Measurements from ENCODE around the gene KYNU.
"Not testable (repeated sequence)": the region's sequence is repeated elsewhere in the genome, so short reads cannot be mapped to it uniquely, and the experiment has no call there.

Gene KYNU

GRCh38 chr2:143063612-143064200 is 186.2 kb downstream of the KYNU start:
- Histone ChIP-seq H3K4me1 (ENCODE audit: control extremely low read depth in 1 of 4, control insufficient read depth in 4 of 4, insufficient read depth in 4 of 4, low read length in 3 of 4) (peaks cover 0 to 6% (median 0%) of the 10 kb centered on the region in 4 experiments), H3K27me3 (replicated peaks in 2 of 5; ENCODE audit: control insufficient read depth in 4 of 5, insufficient read depth in 5 of 5, low read length in 4 of 5) (no peaks in the 10 kb centered on the region), H3K36me3 (ENCODE audit: control insufficient read depth in 4 of 4, insufficient read depth in 4 of 4, low read length in 3 of 4) (no peaks in the 10 kb centered on the region), H3K9me3 (ENCODE audit: control extremely low read depth in 1 of 5, control insufficient read depth in 4 of 5, insufficient read depth in 2 of 5, low read depth in 1 of 5, low read length in 4 of 5) (peaks cover 0 to 5% (median 0%) of the 10 kb centered on the region in 5 experiments), H3K27ac (ENCODE audit: insufficient read depth in 1 of 2, low read depth in 1 of 2, low read length in 2 of 2, poor library complexity in 1 of 2, severe bottlenecking in 2 of 2) (no peak overlapping the region), H3K4me3 (ENCODE audit: control insufficient read depth in 1 of 7, extremely low read depth in 1 of 7, insufficient read depth in 4 of 7, low read depth in 2 of 7, low read length in 6 of 7) (no peak overlapping the region)
- CTCF ChIA-PET: no interaction called here
- POLR2A ChIA-PET: no interaction called here
- WGBS (ENCODE audit: insufficient coverage): no CpG with 5 or more reads among the region's 1 CpG
- no peak for DNase-seq

- H3K4me1 ChIP-seq (ENCODE audit: control extremely low read depth in 1 of 4, control insufficient read depth in 4 of 4, insufficient read depth in 4 of 4, low read length in 3 of 4): peaks cover 0 to 6% (median 2%) of the 10 kb centered on the region in 4 experiments
- no peaks in the 10 kb centered on the region for H3K36me3 ChIP-seq (ENCODE audit: control insufficient read depth in 4 of 4, insufficient read depth in 4 of 4, low read length in 3 of 4)
- DNase-seq: no peak
- WGBS (ENCODE audit: insufficient coverage): no CpG with 5 or more reads among the region's 3 CpGs
- POLR2A ChIA-PET: no interaction called here
- no peaks in the 10 kb centered on the region for H3K27me3 ChIP-seq (replicated peaks in 2 of 5; ENCODE audit: control insufficient read depth in 4 of 5, insufficient read depth in 5 of 5, low read length in 4 of 5)
- H3K27ac ChIP-seq (ENCODE audit: insufficient read depth in 1 of 2, low read depth in 1 of 2, low read length in 2 of 2, poor library complexity in 1 of 2, severe bottlenecking in 2 of 2): no peak overlapping the region
- CTCF ChIA-PET: interaction anchor here (0.7 kb wide), 1 partner anchor 10 kb away, joined by 3 read pairs; no protein-coding TSS in a partner anchor
- H3K4me3 ChIP-seq (ENCODE audit: control insufficient read depth in 1 of 7, extremely low read depth in 1 of 7, insufficient read depth in 4 of 7, low read depth in 2 of 7, low read length in 6 of 7): no peak overlapping the region
- peaks cover 0 to 5% (median 0%) of the 10 kb centered on the region in 5 experiments for H3K9me3 ChIP-seq (ENCODE audit: control extremely low read depth in 1 of 5, control insufficient read depth in 4 of 5, insufficient read depth in 2 of 5, low read depth in 1 of 5, low read length in 4 of 5)
These were observed 190.6 kb downstream of the KYNU start for GRCh38 chr2:143068094-143068493.

DNA sequence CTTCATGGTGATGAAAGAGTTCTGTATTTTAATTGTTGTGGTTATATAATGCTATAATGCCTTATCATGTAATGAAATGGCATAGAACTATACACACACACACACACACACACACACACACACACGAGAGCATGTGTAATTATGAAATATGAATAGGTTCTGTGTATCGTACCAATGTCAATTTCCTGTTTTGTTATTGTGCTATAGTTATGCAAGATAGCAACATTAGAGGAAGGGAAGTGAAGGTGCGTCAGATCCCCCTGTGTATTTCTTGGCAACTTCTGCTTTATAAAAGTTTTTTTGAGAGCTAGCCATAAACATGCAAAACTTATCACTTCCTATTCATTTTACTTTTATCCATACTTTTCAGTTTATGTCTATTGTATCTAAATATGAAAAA is 191.0 kb downstream of the KYNU start:
- ChIA-PET POLR2A (no interaction called here), CTCF (no interaction called here)
- peaks cover 0 to 5% (median 0%) of the 10 kb centered on the region in 5 experiments for H3K9me3 ChIP-seq (ENCODE audit: control extremely low read depth in 1 of 5, control insufficient read depth in 4 of 5, insufficient read depth in 2 of 5, low read depth in 1 of 5, low read length in 4 of 5)
- no CpG with 5 or more reads among the region's 3 CpGs for WGBS (ENCODE audit: insufficient coverage)
- H3K27me3 ChIP-seq (replicated peaks in 2 of 5; ENCODE audit: control insufficient read depth in 4 of 5, insufficient read depth in 5 of 5, low read length in 4 of 5): no peaks in the 10 kb centered on the region
- H3K36me3 ChIP-seq (ENCODE audit: control insufficient read depth in 4 of 4, insufficient read depth in 4 of 4, low read length in 3 of 4): no peaks in the 10 kb centered on the region
- no peak overlapping the region for H3K27ac ChIP-seq (ENCODE audit: insufficient read depth in 1 of 2, low read depth in 1 of 2, low read length in 2 of 2, poor library complexity in 1 of 2, severe bottlenecking in 2 of 2)
- peak; percentile 82 to 93 (median 91) for DNase-seq
- H3K4me3 ChIP-seq (ENCODE audit: control insufficient read depth in 1 of 7, extremely low read depth in 1 of 7, insufficient read depth in 4 of 7, low read depth in 2 of 7, low read length in 6 of 7): no peak overlapping the region
- peaks cover 0 to 6% (median 2%) of the 10 kb centered on the region in 4 experiments for H3K4me1 ChIP-seq (ENCODE audit: control extremely low read depth in 1 of 4, control insufficient read depth in 4 of 4, insufficient read depth in 4 of 4, low read length in 3 of 4)

DNA sequence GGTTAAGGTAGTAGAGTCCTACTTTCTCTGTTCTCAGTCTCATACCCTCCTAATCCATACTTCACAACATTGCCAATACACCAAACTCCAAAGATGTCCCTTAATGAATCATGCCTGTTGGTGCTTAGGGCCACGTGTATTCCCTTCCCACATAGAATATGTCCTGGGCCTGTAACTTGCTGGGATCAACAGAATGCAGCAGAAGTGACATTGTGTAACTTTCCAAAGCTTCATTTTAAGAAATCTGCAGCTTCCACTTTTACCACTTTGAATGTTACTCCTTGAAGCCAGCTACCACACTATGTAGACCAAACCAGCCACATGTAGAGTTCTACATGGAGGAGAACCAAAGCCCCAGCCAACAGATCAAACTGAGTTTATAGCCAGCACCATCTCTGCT is 193.2 kb downstream of the KYNU start:
- H3K4me3 ChIP-seq (ENCODE audit: control insufficient read depth in 1 of 7, extremely low read depth in 1 of 7, insufficient read depth in 4 of 7, low read depth in 2 of 7, low read length in 6 of 7): no peak overlapping the region
- WGBS (ENCODE audit: insufficient coverage): 100% methylated on average over 1 of the region's 1 CpG

DNA sequence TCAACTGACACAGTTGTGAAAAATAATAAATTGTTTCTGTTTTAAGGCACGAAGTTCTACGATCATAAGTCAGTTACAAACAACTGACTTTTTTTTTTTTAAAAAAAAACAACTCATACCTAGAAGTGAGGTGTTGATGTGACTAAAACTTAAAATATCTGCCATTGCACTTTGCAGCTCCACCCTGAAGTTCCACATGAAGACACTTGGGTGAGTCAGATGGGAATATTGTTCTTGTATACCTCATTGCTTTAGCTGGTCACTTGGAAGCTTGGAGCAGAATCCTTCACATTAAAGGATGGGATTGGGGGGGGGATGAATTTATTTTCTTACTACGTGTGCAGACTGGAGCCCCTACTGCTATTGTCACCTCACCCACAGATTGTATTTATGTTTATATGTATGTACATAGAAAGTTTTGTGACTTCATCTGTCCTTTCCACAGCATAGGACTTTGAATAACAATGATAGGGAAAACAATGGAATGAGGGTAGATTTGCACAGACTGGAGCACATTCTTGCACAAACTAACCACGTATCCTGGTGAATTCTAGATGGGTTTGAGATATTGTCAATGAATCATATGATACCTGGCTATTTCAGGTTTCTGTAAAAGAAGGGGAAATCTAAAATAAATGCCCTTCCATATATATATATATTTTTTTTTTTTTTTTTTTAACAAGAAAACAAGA is 193.9 kb downstream of the KYNU start:
- no CpG with 5 or more reads among the region's 4 CpGs for WGBS (ENCODE audit: insufficient coverage)
- no peak overlapping the region for H3K27ac ChIP-seq (ENCODE audit: insufficient read depth in 1 of 2, low read depth in 1 of 2, low read length in 2 of 2, poor library complexity in 1 of 2, severe bottlenecking in 2 of 2)
- POLR2A ChIA-PET: interaction anchor here (0.7 kb wide), 1 partner anchor 80 kb away, joined by 3 read pairs; no protein-coding TSS in a partner anchor
- peak overlapping the region in 1 of 7 experiments; percentile 7 for H3K4me3 ChIP-seq (ENCODE audit: control insufficient read depth in 1 of 7, extremely low read depth in 1 of 7, insufficient read depth in 4 of 7, low read depth in 2 of 7, low read length in 6 of 7)
- peaks cover 0 to 6% (median 2%) of the 10 kb centered on the region in 4 experiments for H3K4me1 ChIP-seq (ENCODE audit: control extremely low read depth in 1 of 4, control insufficient read depth in 4 of 4, insufficient read depth in 4 of 4, low read length in 3 of 4)
- H3K36me3 ChIP-seq (ENCODE audit: control insufficient read depth in 4 of 4, insufficient read depth in 4 of 4, low read length in 3 of 4): no peaks in the 10 kb centered on the region
- no peak for DNase-seq
- peaks cover 0 to 13% (median 2%) of the 10 kb centered on the region in 5 experiments for H3K9me3 ChIP-seq (ENCODE audit: control extremely low read depth in 1 of 5, control insufficient read depth in 4 of 5, insufficient read depth in 2 of 5, low read depth in 1 of 5, low read length in 4 of 5)
- no peaks in the 10 kb centered on the region for H3K27me3 ChIP-seq (replicated peaks in 2 of 5; ENCODE audit: control insufficient read depth in 4 of 5, insufficient read depth in 5 of 5, low read length in 4 of 5)
- CTCF ChIA-PET: interaction anchor here (0.7 kb wide), 1 partner anchor 8 kb away, joined by 3 read pairs; no protein-coding TSS in a partner anchor

More for the DNA sequence above, 193.2 kb downstream of the KYNU start:
- Histone ChIP-seq H3K4me1 (ENCODE audit: control extremely low read depth in 1 of 4, control insufficient read depth in 4 of 4, insufficient read depth in 4 of 4, low read length in 3 of 4) (peaks cover 0 to 6% (median 2%) of the 10 kb centered on the region in 4 experiments), H3K27me3 (replicated peaks in 2 of 5; ENCODE audit: control insufficient read depth in 4 of 5, insufficient read depth in 5 of 5, low read length in 4 of 5) (no peaks in the 10 kb centered on the region), H3K36me3 (ENCODE audit: control insufficient read depth in 4 of 4, insufficient read depth in 4 of 4, low read length in 3 of 4) (no peaks in the 10 kb centered on the region), H3K9me3 (ENCODE audit: control extremely low read depth in 1 of 5, control insufficient read depth in 4 of 5, insufficient read depth in 2 of 5, low read depth in 1 of 5, low read length in 4 of 5) (peaks cover 0 to 8% (median 2%) of the 10 kb centered on the region in 5 experiments), H3K27ac (ENCODE audit: insufficient read depth in 1 of 2, low read depth in 1 of 2, low read length in 2 of 2, poor library complexity in 1 of 2, severe bottlenecking in 2 of 2) (no peak overlapping the region)
- CTCF ChIA-PET: interaction anchor here (0.7 kb wide), 1 partner anchor 8 kb away, joined by 3 read pairs; no protein-coding TSS in a partner anchor
- no peak for DNase-seq
- POLR2A ChIA-PET: no interaction called here

- H3K9me3 ChIP-seq (ENCODE audit: control extremely low read depth in 1 of 5, control insufficient read depth in 4 of 5, insufficient read depth in 2 of 5, low read depth in 1 of 5, low read length in 4 of 5): peaks cover 0 to 13% (median 2%) of the 10 kb centered on the region in 5 experiments
- H3K36me3 ChIP-seq (ENCODE audit: control insufficient read depth in 4 of 4, insufficient read depth in 4 of 4, low read length in 3 of 4); H3K4me3 ChIP-seq (ENCODE audit: control insufficient read depth in 1 of 7, extremely low read depth in 1 of 7, insufficient read depth in 4 of 7, low read depth in 2 of 7, low read length in 6 of 7); H3K4me1 ChIP-seq (ENCODE audit: control extremely low read depth in 1 of 4, control insufficient read depth in 4 of 4, insufficient read depth in 4 of 4, low read length in 3 of 4); H3K27ac ChIP-seq (ENCODE audit: insufficient read depth in 1 of 2, low read depth in 1 of 2, low read length in 2 of 2, poor library complexity in 1 of 2, severe bottlenecking in 2 of 2); DNase-seq; H3K27me3 ChIP-seq (replicated peaks in 2 of 5; ENCODE audit: control insufficient read depth in 4 of 5, insufficient read depth in 5 of 5, low read length in 4 of 5); POLR2A ChIA-PET: not testable (repeated sequence)
- 100% methylated on average over 2 of the region's 2 CpGs for WGBS (ENCODE audit: insufficient coverage)
- CTCF ChIA-PET: interaction anchor here (1.8 kb wide), 1 partner anchor 147 kb away, joined by 5 read pairs; no protein-coding TSS in a partner anchor
These were observed 197.4 kb downstream of the KYNU start for GRCh38 chr2:143074913-143075312.

DNA sequence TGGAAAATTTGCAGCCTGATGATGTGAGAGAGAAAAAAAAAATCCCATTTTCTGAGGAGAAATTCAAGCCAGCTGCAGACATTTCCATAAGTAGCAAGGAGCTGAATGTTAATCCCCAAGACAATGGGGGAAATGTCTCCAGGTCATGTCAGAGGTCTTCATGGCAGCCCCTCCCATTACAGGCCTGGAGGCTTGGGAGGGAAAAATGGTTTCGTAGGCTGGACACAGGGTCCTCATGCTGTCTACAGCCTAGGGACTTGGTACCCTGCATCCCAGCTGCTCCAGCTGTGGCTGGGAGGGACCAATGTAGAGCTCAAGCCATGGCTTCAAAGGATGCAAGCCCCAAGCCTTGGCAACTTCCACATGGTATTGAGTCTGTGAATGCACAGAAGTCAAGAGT is 198.2 kb downstream of the KYNU start:
- Histone ChIP-seq H3K9me3 (ENCODE audit: control extremely low read depth in 1 of 5, control insufficient read depth in 4 of 5, insufficient read depth in 2 of 5, low read depth in 1 of 5, low read length in 4 of 5) (peaks cover 0 to 13% (median 2%) of the 10 kb centered on the region in 5 experiments), H3K4me3 (ENCODE audit: control insufficient read depth in 1 of 7, extremely low read depth in 1 of 7, insufficient read depth in 4 of 7, low read depth in 2 of 7, low read length in 6 of 7) (no peak overlapping the region), H3K27me3 (replicated peaks in 2 of 5; ENCODE audit: control insufficient read depth in 4 of 5, insufficient read depth in 5 of 5, low read length in 4 of 5) (no peaks in the 10 kb centered on the region), H3K27ac (ENCODE audit: insufficient read depth in 1 of 2, low read depth in 1 of 2, low read length in 2 of 2, poor library complexity in 1 of 2, severe bottlenecking in 2 of 2) (no peak overlapping the region), H3K4me1 (ENCODE audit: control extremely low read depth in 1 of 4, control insufficient read depth in 4 of 4, insufficient read depth in 4 of 4, low read length in 3 of 4) (no peaks in the 10 kb centered on the region), H3K36me3 (ENCODE audit: control insufficient read depth in 4 of 4, insufficient read depth in 4 of 4, low read length in 3 of 4) (no peaks in the 10 kb centered on the region)
- DNase-seq: no peak
- ChIA-PET CTCF (interaction anchor here (0.7 to 1.8 kb wide), 3 partner anchors 11 to 189 kb away, joined by 3 to 5 read pairs (median 3); no protein-coding TSS in a partner anchor), POLR2A (no interaction called here)
- WGBS (ENCODE audit: insufficient coverage): 100% methylated on average over 1 of the region's 1 CpG
